Measurements from ENCODE around the gene TPBGL. TPM values are rescaled to one million over a fixed set of nuclear protein-coding genes. Genes with fewer than 3 reads are reported as not detected.

Gene TPBGL
- polyA plus RNA-seq, 1 of the 3 experiments (the other 2 are of a cell fraction), result 0.03 TPM

DNA sequence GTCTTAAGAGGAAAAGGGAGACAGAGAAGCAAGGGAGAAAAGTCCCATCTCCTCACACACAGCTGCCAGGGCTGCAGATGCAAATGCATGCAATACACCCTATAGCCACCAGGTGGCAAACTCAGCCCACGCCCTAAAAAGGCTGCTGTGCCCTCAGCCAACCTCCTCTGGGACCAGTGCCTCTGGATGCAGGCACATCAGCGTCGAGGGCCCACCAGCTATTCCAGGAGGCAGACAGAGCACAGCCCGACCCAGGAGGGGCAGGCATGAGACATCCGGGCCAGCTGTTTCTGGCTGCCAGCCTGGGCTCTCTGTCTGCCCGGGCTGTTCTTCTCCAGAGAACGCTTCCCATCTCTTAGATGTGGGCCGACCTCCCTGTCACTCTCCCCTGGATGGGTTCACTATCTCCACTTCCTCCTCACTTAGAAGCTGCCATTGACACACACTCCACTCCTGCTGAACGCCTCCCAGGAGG, 39.7 kb downstream of the TPBGL start:
- ChIA-PET POLR2A (interaction anchor here (1.0 to 1.5 kb wide), 4 partner anchors 72 to 120 kb away, joined by 3 to 5 read pairs (median 4); no protein-coding TSS in a partner anchor), CTCF (interaction anchor here (0.5 to 27.4 kb wide), 58 partner anchors 10 to 578 kb away, joined by 3 to 701 read pairs (median 5); partner anchors contain the start of genes ARRB1, RPS3 and TPBGL)
- Histone ChIP-seq H3K4me3 (ENCODE audit: low read depth in 2 of 2, low read length in 1 of 2) (peak overlapping the region in 1 of 2 experiments; percentile 18; a peak in 1 of 4 replicates), H3K9me3 (no peaks in the 10 kb centered on the region), H3K36me3 (replicated peaks in 1 of 2; ENCODE audit: control insufficient read depth in 1 of 2, insufficient read depth in 2 of 2, low read length in 1 of 2) (peaks cover 0 to 5% of the 10 kb centered on the region in 2 experiments), H3K79me2 (ENCODE audit: insufficient read depth) (no peaks in the 10 kb centered on the region), H3K27ac (ENCODE audit: low read depth in 2 of 2, low read length in 1 of 2) (peak overlapping the region in 1 of 2 experiments; percentile 62; a peak in 2 of 4 replicates), H3K4me1 (ENCODE audit: control insufficient read depth in 1 of 2, insufficient read depth in 2 of 2, low read depth in 1 of 2, low read length in 1 of 2) (peaks cover 0 to 19% of the 10 kb centered on the region in 2 experiments; a peak in 1 of 4 replicates), H3K9me2 (no peaks in the 10 kb centered on the region), H3F3A (replicated peaks; ENCODE audit: insufficient read depth) (no peaks in the 10 kb centered on the region), H3K4me2 (no peak overlapping the region), H3K9ac (no peak overlapping the region), H2AFZ (ENCODE audit: low read depth) (no peak overlapping the region), H3K27me3 (ENCODE audit: insufficient read depth) (no peaks in the 10 kb centered on the region), H4K20me1 (ENCODE audit: insufficient read depth) (no peaks in the 10 kb centered on the region)
- 43% methylated on average over 6 of the region's 9 CpGs for WGBS (ENCODE audit: low lambda C conversion rate)
- TF ChIP-seq SMC3 (IDR thresholded peaks at IDR 0.05; ENCODE audit: low read depth, low read length) (peak; percentile 99), RCOR1 (IDR thresholded peaks at IDR 0.05; ENCODE audit: low read length) (0 out of 2 replicates have a peak, but pooled peaks have one; percentile 30), ZBTB33 (IDR thresholded peaks at IDR 0.05; ENCODE audit: borderline replicate concordance, low read depth) (no peak), RAD21 (IDR thresholded peaks at IDR 0.05; ENCODE audit: low read length) (peak; percentile 99), CHD2 (IDR thresholded peaks at IDR 0.05; ENCODE audit: low read length, partially characterized antibody) (peak; percentile 40), FOXJ3 (CRISPR knock-in tag; IDR thresholded peaks at IDR 0.05) (0 out of 2 replicates have a peak, but pooled peaks have one; percentile 15), NRF1 (IDR thresholded peaks at IDR 0.05; ENCODE audit: low read depth, low read length) (no peak), EP300 (IDR thresholded peaks at IDR 0.05; ENCODE audit: borderline replicate concordance in 1 of 2, low read depth in 1 of 2, low read length in 1 of 2) (no peak), CTCF (IDR thresholded peaks at IDR 0.05) (peak; percentile 89)
- DNase-seq, result peak; percentile 95

GRCh38 chr11:75280770-75281468, 40.3 kb downstream of the TPBGL start:
- Histone ChIP-seq H3K9ac (no peak overlapping the region), H3K27me3 (ENCODE audit: insufficient read depth) (no peaks in the 10 kb centered on the region), H2AFZ (ENCODE audit: low read depth) (no peak overlapping the region), H3K27ac (ENCODE audit: low read depth in 2 of 2, low read length in 1 of 2) (peak overlapping the region in 1 of 2 experiments; percentile 62; a peak in 2 of 4 replicates), H3K4me3 (ENCODE audit: low read depth in 2 of 2, low read length in 1 of 2) (no peak overlapping the region), H3K79me2 (ENCODE audit: insufficient read depth) (no peaks in the 10 kb centered on the region), H3K4me2 (no peak overlapping the region), H3K9me3 (no peaks in the 10 kb centered on the region), H3K4me1 (ENCODE audit: control insufficient read depth in 1 of 2, insufficient read depth in 2 of 2, low read depth in 1 of 2, low read length in 1 of 2) (peaks cover 0 to 17% of the 10 kb centered on the region in 2 experiments; a peak in 1 of 4 replicates), H3K9me2 (no peaks in the 10 kb centered on the region), H3K36me3 (replicated peaks in 1 of 2; ENCODE audit: control insufficient read depth in 1 of 2, insufficient read depth in 2 of 2, low read length in 1 of 2) (peaks cover 0 to 5% of the 10 kb centered on the region in 2 experiments), H3F3A (replicated peaks; ENCODE audit: insufficient read depth) (no peaks in the 10 kb centered on the region), H4K20me1 (ENCODE audit: insufficient read depth) (no peaks in the 10 kb centered on the region)
- CTCF ChIA-PET, result interaction anchor here (0.5 to 27.4 kb wide), 55 partner anchors 9 to 578 kb away, joined by 3 to 701 read pairs (median 5); partner anchors contain the start of genes ARRB1, RPS3 and TPBGL
- DNase-seq, result no peak
- POLR2A ChIA-PET, result interaction anchor here (1.0 to 1.5 kb wide), 2 partner anchors 71 to 101 kb away, joined by 4 to 5 read pairs; no protein-coding TSS in a partner anchor
- WGBS (ENCODE audit: low lambda C conversion rate), result 83% methylated on average over 10 of the region's 15 CpGs
- TF ChIP-seq, protein P1, sequence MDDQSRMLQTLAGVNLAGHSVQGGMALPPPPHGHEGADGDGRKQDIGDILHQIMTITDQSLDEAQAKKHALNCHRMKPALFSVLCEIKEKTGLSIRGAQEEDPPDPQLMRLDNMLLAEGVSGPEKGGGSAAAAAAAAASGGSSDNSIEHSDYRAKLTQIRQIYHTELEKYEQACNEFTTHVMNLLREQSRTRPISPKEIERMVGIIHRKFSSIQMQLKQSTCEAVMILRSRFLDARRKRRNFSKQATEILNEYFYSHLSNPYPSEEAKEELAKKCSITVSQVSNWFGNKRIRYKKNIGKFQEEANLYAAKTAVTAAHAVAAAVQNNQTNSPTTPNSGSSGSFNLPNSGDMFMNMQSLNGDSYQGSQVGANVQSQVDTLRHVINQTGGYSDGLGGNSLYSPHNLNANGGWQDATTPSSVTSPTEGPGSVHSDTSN (IDR thresholded peaks at IDR 0.05), result no peak
- TF ChIP-seq, protein P2, sequence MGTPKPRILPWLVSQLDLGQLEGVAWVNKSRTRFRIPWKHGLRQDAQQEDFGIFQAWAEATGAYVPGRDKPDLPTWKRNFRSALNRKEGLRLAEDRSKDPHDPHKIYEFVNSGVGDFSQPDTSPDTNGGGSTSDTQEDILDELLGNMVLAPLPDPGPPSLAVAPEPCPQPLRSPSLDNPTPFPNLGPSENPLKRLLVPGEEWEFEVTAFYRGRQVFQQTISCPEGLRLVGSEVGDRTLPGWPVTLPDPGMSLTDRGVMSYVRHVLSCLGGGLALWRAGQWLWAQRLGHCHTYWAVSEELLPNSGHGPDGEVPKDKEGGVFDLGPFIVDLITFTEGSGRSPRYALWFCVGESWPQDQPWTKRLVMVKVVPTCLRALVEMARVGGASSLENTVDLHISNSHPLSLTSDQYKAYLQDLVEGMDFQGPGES (IDR thresholded peaks at IDR 0.05; ENCODE audit: low read depth, low read length), result no peak
- TF ChIP-seq YY1 (IDR thresholded peaks at IDR 0.05; ENCODE audit: low read depth), result no peak
- TF ChIP-seq RFX5 (IDR thresholded peaks at IDR 0.05; ENCODE audit: low read length), result no peak
- TF ChIP-seq NFIC (IDR thresholded peaks at IDR 0.05; ENCODE audit: borderline replicate concordance), result no peak
- TF ChIP-seq TEAD4 (IDR thresholded peaks at IDR 0.05; ENCODE audit: borderline replicate concordance, insufficient read depth), result no peak
- no peak for TF ChIP-seq JUND (IDR thresholded peaks at IDR 0.05)
- no peak for TF ChIP-seq MXI1 (IDR thresholded peaks at IDR 0.05; ENCODE audit: low read depth, low read length)
- no peak for TF ChIP-seq ZBTB33 (IDR thresholded peaks at IDR 0.05; ENCODE audit: borderline replicate concordance, low read depth)
